Muscle of leg (tissue), 11 donors: ENCODE data around the gene GPR180. TPM values are rescaled to one million over a fixed set of nuclear protein-coding genes. Genes with fewer than 3 reads are reported as not detected.

Experiments used
- DNase-seq: peaks from one replicate; pipeline ENCODE4 v3.0.0; 2013
- H3K27ac ChIP-seq: one replicate; pipeline ENCODE4 v1.5.1; 2013; ENCODE audit warnings: mild to moderate bottlenecking, low read length, control low read depth
- H3K27me3 ChIP-seq: one replicate; pipeline ENCODE4 v1.6.1; 2013; ENCODE audit warnings: low read length; ENCODE audit not compliant: control insufficient read depth, insufficient read depth
- H3K36me3 ChIP-seq: one replicate; pipeline ENCODE4 v1.6.1; 2013; ENCODE audit warnings: low read length; ENCODE audit not compliant: control insufficient read depth, insufficient read depth
- H3K4me1 ChIP-seq: one replicate; pipeline ENCODE4 v1.6.1; 2013; ENCODE audit warnings: low read length; ENCODE audit not compliant: control insufficient read depth, insufficient read depth
- H3K4me3 ChIP-seq: one replicate; pipeline ENCODE4 v1.5.1; 2013; ENCODE audit warnings: low read length, control low read depth
- H3K9me3 ChIP-seq: replicated peaks from 2 replicates; pipeline ENCODE4 v1.6.1; 2013; ENCODE audit warnings: low read depth, low read length; ENCODE audit not compliant: control insufficient read depth
- WGBS: methylation state at CpG from one replicate; pipeline ENCODE4 v1.1.5; 2013; ENCODE audit warnings: missing lambda C conversion rate; ENCODE audit not compliant: insufficient coverage; 5-methylcytosine and 5-hydroxymethylcytosine counted together
- polyA plus RNA-seq, 8 donors: library from polyadenylated mRNA; unstranded; fragments of 120-200 nt; gene quantifications; one replicate each; pipeline versions ENCODE4 v1.2.1 to v1.2.3, GENCODE V29; 2013; ENCODE audit warnings: inconsistent platforms in 1 of 8, low replicate concordance in 1 of 8; ENCODE audit not compliant: insufficient read length in 8 of 8, insufficient read depth in 1 of 8
- total RNA-seq: library from RNA; stranded (reverse); fragments of 120-200 nt; gene quantifications from one replicate; pipeline ENCODE4 v1.2.4, GENCODE V29; 2013

The GPR180 gene
- total and polyA plus RNA-seq, 9 donors, result 4.7 to 9.3 (median 6.8) TPM

DNA sequence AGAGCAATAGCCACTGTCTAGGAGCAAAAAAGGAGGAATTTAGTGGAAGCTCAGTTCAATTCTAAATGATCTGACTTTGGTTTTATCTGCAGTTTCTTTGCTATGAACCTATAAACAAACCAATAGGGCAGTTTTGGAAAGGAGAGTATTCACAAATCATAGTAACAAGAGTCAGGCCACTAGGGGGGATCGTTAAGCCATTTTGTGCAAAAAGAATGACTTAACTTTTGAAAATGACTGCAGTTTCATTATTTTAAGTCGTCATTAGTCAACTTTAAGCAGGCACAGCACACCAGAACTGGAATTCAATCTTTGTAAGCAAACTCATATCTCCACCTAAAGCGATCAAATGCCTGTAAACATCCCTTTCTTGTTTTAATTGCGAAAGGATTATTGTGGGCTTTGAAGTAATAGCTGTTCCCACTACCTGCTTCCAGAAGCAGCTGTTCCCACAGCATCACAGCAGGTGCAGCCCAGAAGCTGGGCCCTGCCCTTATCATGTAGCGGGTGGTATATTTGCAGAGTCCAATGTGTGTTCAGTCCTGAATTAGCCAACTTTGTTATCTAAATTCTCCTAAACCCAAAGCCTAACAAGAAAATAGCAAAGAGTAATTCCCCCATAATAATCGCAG lies 59.2 kb downstream of the GPR180 start:
- no peak overlapping the region for H3K27ac ChIP-seq
- peak; percentile 35 for DNase-seq
- no peaks in the 10 kb centered on the region for H3K36me3 ChIP-seq
- no peaks in the 10 kb centered on the region for H3K9me3 ChIP-seq
- H3K4me3 ChIP-seq, result no peak overlapping the region
- peaks cover 7% of the 10 kb centered on the region for H3K27me3 ChIP-seq
- H3K4me1 ChIP-seq, result no peaks in the 10 kb centered on the region
- WGBS, result no CpG with 5 or more reads among the region's 6 CpGs

DNA sequence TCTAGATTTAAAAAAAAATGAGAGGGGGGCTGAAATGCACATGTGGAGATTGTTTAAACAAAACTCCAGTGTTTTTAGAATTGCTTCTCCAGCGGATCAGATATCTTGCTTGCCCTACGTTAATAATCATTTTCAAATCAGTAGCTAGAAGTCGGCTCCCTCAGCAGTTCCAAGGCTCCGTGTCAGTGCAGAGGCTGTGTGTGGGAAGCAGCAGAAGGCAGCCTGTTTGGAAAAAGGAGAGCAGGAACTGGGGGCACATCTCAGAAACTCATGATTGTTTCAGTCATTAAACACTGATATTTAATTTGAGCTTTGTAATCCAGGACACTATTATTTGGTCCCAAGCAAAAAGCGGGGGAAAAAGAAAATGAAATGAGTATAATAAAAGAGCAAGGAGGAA lies 59.7 kb downstream of the GPR180 start:
- peaks cover 11% of the 10 kb centered on the region for H3K27me3 ChIP-seq
- no peaks in the 10 kb centered on the region for H3K9me3 ChIP-seq
- no peaks in the 10 kb centered on the region for H3K36me3 ChIP-seq
- WGBS, result 40% methylated on average over 1 of the region's 5 CpGs
- H3K4me1 ChIP-seq, result no peaks in the 10 kb centered on the region
- no peak overlapping the region for H3K27ac ChIP-seq
- DNase-seq, result no peak
- no peak overlapping the region for H3K4me3 ChIP-seq

DNA sequence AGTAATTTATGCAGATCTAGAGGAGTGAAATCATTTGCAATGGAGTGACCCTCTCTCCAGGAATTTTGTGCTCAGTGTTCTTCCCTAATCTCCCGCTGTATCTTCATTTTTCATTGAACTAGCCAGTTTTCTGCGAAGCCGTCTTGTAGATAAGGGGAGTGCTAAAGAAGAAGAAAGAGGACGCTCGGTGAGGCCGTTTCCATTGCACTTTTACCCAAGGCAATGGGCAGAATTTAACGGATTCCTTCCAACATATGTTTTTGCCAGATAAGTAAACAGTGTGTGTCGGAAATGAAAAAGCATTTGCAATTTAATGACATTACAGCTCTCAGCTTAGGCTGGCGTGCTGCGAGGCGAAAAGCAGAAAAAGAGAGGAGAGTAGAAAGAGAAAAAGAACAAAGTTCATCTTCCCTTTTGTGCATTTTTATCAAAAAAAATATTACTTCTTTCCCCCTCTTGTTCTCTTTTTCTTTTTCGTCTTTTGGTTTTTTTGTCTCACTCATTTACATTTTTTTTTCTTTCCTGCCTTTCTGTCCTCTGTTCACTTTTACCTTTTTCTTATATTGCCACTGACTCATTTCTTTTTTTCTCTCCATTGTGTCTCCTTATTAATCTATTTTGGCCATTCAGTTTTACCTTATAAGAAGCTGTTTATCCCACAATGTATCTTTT lies 60.8 kb downstream of the GPR180 start:
- Histone ChIP-seq H3K9me3 (no peaks in the 10 kb centered on the region), H3K27me3 (peaks cover 11% of the 10 kb centered on the region), H3K4me3 (no peak overlapping the region), H3K36me3 (no peaks in the 10 kb centered on the region), H3K27ac (no peak overlapping the region), H3K4me1 (no peaks in the 10 kb centered on the region)
- 12% methylated on average over 4 of the region's 12 CpGs for WGBS
- no peak for DNase-seq

DNA sequence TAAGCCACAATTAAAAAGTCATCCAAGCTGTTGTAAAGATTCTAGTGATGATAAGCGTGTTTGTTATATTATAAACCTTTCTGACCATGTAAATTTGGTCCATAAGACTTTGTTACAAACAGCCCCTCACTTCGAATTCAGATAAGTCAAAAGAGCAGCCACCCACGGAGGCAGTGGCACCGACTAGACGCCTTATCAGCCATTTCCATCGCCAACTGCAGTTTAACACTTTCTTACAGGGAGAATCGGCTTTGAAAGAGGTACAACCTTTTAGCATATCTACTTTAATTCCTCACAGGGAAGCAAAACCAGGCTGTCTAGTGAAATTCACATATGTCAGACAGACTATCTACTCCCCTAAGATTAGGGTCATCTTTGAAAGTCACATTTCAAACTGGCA lies 63.2 kb downstream of the GPR180 start:
- H3K36me3 ChIP-seq, result no peaks in the 10 kb centered on the region
- peaks cover 11% of the 10 kb centered on the region for H3K27me3 ChIP-seq
- DNase-seq, result no peak
- H3K9me3 ChIP-seq, result no peaks in the 10 kb centered on the region
- H3K27ac ChIP-seq, result no peak overlapping the region
- no peaks in the 10 kb centered on the region for H3K4me1 ChIP-seq
- WGBS, result 52% methylated on average over 6 of the region's 7 CpGs
- H3K4me3 ChIP-seq, result no peak overlapping the region

DNA sequence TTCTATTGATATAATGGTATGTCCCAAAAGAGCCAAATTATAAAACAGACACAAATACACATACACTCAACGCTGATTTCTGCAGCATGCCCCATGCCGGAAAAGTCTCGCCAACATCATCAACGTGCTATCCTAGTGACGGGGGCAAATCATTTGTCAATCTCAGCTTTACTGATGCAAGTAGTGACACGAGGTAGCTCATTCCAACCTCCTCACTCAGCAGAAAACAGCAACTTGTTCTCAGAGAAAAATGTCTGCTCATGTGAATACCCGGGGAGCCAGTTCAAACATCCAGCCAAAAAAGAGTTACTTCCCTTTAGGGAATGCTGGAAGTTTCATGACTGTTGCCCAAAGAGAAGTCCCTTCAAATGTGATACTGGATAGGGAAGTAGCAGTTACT lies 64.4 kb downstream of the GPR180 start:
- H3K36me3 ChIP-seq, result no peaks in the 10 kb centered on the region
- no peak for DNase-seq
- H3K27ac ChIP-seq, result no peak overlapping the region
- no peak overlapping the region for H3K4me3 ChIP-seq
- WGBS, result 86% methylated on average over 6 of the region's 7 CpGs
- H3K4me1 ChIP-seq, result no peaks in the 10 kb centered on the region
- H3K9me3 ChIP-seq, result no peaks in the 10 kb centered on the region
- peaks cover 8% of the 10 kb centered on the region for H3K27me3 ChIP-seq

DNA sequence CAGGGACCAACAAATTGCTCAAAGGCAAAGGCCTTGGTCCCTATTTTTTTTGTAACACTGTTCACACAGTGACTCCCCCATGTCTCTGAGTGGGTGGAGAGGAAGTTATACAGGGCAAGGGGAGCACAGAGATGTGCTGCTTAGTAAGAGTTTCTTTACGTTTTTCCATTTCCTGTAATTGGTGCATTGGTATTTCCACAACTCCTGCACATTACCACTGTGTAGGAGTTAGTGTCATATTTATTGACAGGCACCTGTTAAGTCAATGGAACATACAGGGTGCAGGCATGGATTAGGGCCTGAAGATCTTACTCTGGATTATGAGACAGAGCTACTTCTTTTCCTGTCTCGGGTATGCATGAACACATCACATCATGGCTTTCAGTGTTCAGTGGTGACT lies 65.5 kb downstream of the GPR180 start:
- Histone ChIP-seq H3K4me1 (no peaks in the 10 kb centered on the region), H3K4me3 (no peak overlapping the region), H3K27me3 (peaks cover 7% of the 10 kb centered on the region), H3K9me3 (no peaks in the 10 kb centered on the region), H3K27ac (no peak overlapping the region), H3K36me3 (no peaks in the 10 kb centered on the region)
- no peak for DNase-seq
- WGBS, result no CpG with 5 or more reads among the region's 2 CpGs

DNA sequence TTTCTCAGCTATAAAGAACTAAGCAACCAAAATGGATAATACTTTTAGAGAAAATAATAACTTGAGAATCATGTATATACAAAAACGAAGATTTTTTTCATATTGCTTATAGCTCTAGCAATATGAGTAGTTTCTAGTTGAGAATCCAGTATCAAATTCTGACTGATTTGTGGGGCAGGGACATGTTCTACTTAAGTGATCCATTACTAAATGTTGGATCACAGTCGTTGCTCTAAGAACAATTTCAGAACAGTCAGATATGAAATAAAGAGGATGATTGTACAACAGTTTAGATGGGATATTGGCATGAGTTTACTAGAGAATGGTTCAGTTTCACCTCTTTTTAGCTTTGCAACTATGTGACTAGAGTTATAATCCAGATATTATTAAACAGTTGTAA lies 70.7 kb downstream of the GPR180 start:
- WGBS, result no CpG with 5 or more reads among the region's 2 CpGs
- Histone ChIP-seq H3K4me3 (no peak overlapping the region), H3K27me3 (peaks cover 2% of the 10 kb centered on the region), H3K36me3 (no peaks in the 10 kb centered on the region), H3K4me1 (no peaks in the 10 kb centered on the region), H3K27ac (no peak overlapping the region), H3K9me3 (no peaks in the 10 kb centered on the region)
- no peak for DNase-seq

DNA sequence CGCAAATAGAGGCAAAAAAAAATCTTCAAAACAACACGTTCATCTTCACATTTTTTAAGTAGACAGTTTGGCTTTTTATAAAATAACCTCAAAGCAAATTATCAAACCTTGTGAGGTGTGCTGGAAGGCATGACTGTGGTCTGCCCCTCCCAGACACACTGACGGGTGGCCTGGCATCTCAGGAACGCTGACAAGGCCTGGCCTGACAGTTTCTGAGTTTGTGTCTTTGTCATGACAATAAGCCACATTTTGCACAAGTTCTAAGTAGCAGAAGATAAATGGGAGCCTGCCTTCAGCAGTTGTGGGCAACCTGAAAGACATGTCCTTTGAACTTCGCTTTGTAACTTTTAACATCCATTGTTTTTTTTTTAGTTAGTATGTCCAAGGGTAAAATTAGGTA lies 72.2 kb downstream of the GPR180 start:
- Histone ChIP-seq H3K4me3 (no peak overlapping the region), H3K9me3 (no peaks in the 10 kb centered on the region), H3K27me3 (peaks cover 5% of the 10 kb centered on the region), H3K4me1 (no peaks in the 10 kb centered on the region), H3K27ac (no peak overlapping the region), H3K36me3 (no peaks in the 10 kb centered on the region)
- 33% methylated on average over 1 of the region's 5 CpGs for WGBS
- DNase-seq, result no peak

DNA sequence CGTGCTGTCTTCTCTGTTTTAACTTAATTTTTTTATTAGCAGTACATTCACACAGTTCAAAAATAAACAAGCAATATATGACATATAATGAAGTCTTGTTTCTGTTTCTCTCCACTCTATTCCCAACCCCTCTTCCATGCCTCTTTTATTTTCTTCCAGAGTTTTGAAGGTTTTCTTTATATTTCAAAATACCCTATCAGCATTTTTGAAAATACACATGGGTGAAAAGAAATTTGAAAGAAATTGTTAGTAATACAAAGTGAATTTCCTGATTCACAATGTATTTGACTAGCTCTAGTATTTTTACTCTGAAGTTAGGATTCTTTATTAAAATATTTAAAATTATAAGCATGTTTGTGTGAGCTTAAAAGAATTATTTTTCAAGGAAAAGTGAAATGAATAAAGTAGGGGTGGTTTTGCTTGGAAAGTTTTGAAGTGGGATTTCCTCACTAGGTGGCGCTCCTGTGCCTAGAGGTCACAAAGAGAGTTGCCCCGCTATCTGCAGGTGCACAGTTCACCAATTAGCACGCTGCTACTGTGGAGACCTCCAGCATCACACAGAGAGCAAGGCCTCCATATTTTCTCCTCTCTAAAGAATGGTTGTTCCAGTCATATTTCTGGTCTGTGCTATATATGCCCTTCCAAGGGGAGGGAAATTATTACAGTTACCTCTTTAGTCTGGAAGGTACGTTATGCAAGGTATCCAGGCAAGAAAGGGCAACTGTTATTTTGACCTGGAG lies 73.1 kb downstream of the GPR180 start:
- whole genome bisulfite sequencing, result 0% methylated on average over 1 of the region's 5 CpGs
- Histone ChIP-seq H3K36me3 (no peaks in the 10 kb centered on the region), H3K27ac (no peak overlapping the region), H3K4me3 (no peak overlapping the region), H3K4me1 (no peaks in the 10 kb centered on the region), H3K9me3 (no peaks in the 10 kb centered on the region), H3K27me3 (peaks cover 5% of the 10 kb centered on the region)
- peak; percentile 26 for DNase-seq

DNA sequence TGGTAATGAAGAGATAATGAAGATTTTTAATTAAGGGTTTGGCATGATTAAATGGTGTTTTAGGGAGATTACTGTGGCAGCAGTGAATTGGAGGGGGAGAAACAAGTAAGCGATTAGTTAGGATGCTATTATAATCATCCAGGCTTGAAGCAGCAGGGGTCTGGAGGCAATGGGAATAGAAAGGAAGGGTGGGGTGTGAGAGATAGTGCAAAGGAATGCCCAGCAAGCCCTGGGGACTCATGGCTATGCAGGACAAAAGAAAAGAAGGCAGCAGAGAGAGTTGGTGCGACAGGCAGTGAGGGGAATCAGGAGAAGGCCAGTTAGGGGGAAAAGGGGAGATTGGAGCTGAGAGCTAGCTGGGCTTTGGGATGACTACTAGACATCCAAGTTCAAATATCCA lies 76.1 kb downstream of the GPR180 start:
- no peak for DNase-seq
- H3K9me3 ChIP-seq, result no peaks in the 10 kb centered on the region
- H3K4me3 ChIP-seq, result no peak overlapping the region
- WGBS, result 100% methylated on average over 1 of the region's 2 CpGs
- no peak overlapping the region for H3K27ac ChIP-seq
- peaks cover 5% of the 10 kb centered on the region for H3K27me3 ChIP-seq
- no peaks in the 10 kb centered on the region for H3K4me1 ChIP-seq
- H3K36me3 ChIP-seq, result no peaks in the 10 kb centered on the region
